Epithelial cell of esophagus (primary cell): ENCODE measurements around the gene VMA21.

Experiments
- DNase-seq: peaks from one replicate; pipeline ENCODE4 v3.0.0; 2010; ENCODE audit warnings: low read depth
- H3K4me3 ChIP-seq: 2 replicates; pipeline ENCODE4 v1.5.1; 2011; ENCODE audit warnings: mild to moderate bottlenecking, low read length, control low read depth
- CTCF ChIP-seq: IDR thresholded peaks from 2 replicates; pipeline ENCODE4 v1.5.1; 2011; ENCODE audit warnings: low read depth, mild to moderate bottlenecking, low read length, control low read depth, inconsistent platforms; ENCODE audit not compliant: insufficient read depth; ENCODE audit errors: missing control alignments

VMA21 gene

GRCh38 chrX:151396825-151397740, at the start of gene VMA21:
Gene VMA21 (plus strand): TSS chrX:151397206. CDS start chrX:151397309, 103 bp downstream.
- TF ChIP-seq CTCF: no peak
- peak; percentile 85 for DNase-seq
- H3K4me3 ChIP-seq: peak within 1 kb of the TSS; percentile 80

- DNase-seq: no peak
These were observed 37.7 kb upstream of the VMA21 start for GRCh38 chrX:151359341-151359740.

GRCh38 chrX:151359931-151360871, 36.8 kb upstream of the VMA21 start:
- no peak overlapping the region for H3K4me3 ChIP-seq
- peak; percentile 15 for DNase-seq
- TF ChIP-seq CTCF: peak; percentile 63

More at GRCh38 chrX:151359341-151359740, 37.7 kb upstream of the VMA21 start:
- no peak overlapping the region for H3K4me3 ChIP-seq
- TF ChIP-seq CTCF: no peak

- DNase-seq: no peak
- H3K4me3 ChIP-seq: no peak overlapping the region
- no peak for TF ChIP-seq CTCF
These were observed 33.7 kb upstream of the VMA21 start for GRCh38 chrX:151363316-151363715.

GRCh38 chrX:151365579-151365978, 31.4 kb upstream of the VMA21 start:
- H3K4me3 ChIP-seq: no peak overlapping the region
- no peak for TF ChIP-seq CTCF
- DNase-seq: no peak

- H3K4me3 ChIP-seq: no peak overlapping the region
- peak; percentile 2 for TF ChIP-seq CTCF
- DNase-seq: peak; percentile 5
These were observed 26.1 kb upstream of the VMA21 start for GRCh38 chrX:151370906-151371305.
